ENCODE data around the gene LPAR1.

The LPAR1 gene

GRCh38 chr9:110911659-110912418 is 126.4 kb downstream of the LPAR1 start (continued):
- TF ChIP-seq INSM2 (tag by site-specific recombination; IDR thresholded peaks at IDR 0.05) = no peak
- TF ChIP-seq ZNF274 (IDR thresholded peaks at IDR 0.05; ENCODE audit: low read length) = no peak
- TF ChIP-seq ZNF274 (tag by site-specific recombination; IDR thresholded peaks at IDR 0.05; ENCODE audit: borderline replicate concordance) = no peak
- no peak for TF ChIP-seq ZNF670 (tag by site-specific recombination; IDR thresholded peaks at IDR 0.05; ENCODE audit: low read depth)
- no peak for TF ChIP-seq ZBTB17 (tag by site-specific recombination; IDR thresholded peaks at IDR 0.05)
- no peak for TF ChIP-seq ZNF155 (tag by site-specific recombination; IDR thresholded peaks at IDR 0.05)
- no peak for TF ChIP-seq KLF16 (tag by site-specific recombination; IDR thresholded peaks at IDR 0.05)

- H3K9me3 ChIP-seq (ENCODE audit: control insufficient read depth, insufficient read depth, low read depth, low read length) = no peaks in the 10 kb centered on the region
- no peak overlapping the region for H3K27ac ChIP-seq (ENCODE audit: extremely low read depth, low read depth, low read length)
- TF ChIP-seq ZNF544 (tag by site-specific recombination; IDR thresholded peaks at IDR 0.05) (no peak), ZNF157 (tag by site-specific recombination; IDR thresholded peaks at IDR 0.05) (no peak), ZNF610 (tag by site-specific recombination; IDR thresholded peaks at IDR 0.05; ENCODE audit: borderline replicate concordance) (no peak), ZNF501 (tag by site-specific recombination; IDR thresholded peaks at IDR 0.05) (no peak), ZBTB49 (tag by site-specific recombination; IDR thresholded peaks at IDR 0.05; ENCODE audit: low read depth) (no peak), ZNF701 (tag by site-specific recombination; IDR thresholded peaks at IDR 0.05) (no peak), ZNF239 (tag by site-specific recombination; IDR thresholded peaks at IDR 0.05) (no peak), ZNF391 (tag by site-specific recombination; IDR thresholded peaks at IDR 0.05; ENCODE audit: borderline replicate concordance, low read depth) (no peak)
- CTCF ChIA-PET = no interaction called here
- no peaks in the 10 kb centered on the region for H3K36me3 ChIP-seq (ENCODE audit: control insufficient read depth in 2 of 2, insufficient read depth in 1 of 2, low read length in 2 of 2)
- POLR2A ChIA-PET = no interaction called here
- no peaks in the 10 kb centered on the region for H3K4me1 ChIP-seq (ENCODE audit: control insufficient read depth, insufficient read depth, low read length)
- H3K4me3 ChIP-seq (ENCODE audit: low read depth, low read length) = no peak overlapping the region
Measured at GRCh38 chr9:110908894-110909293, 129.4 kb downstream of the LPAR1 start.

GRCh38 chr9:110900917-110901316 is 137.4 kb downstream of the LPAR1 start:
- no peak overlapping the region for H3K4me3 ChIP-seq (ENCODE audit: low read depth, low read length)
- no peak overlapping the region for H3K27ac ChIP-seq (ENCODE audit: extremely low read depth, low read depth, low read length)
- no peaks in the 10 kb centered on the region for H3K4me1 ChIP-seq (ENCODE audit: control insufficient read depth, insufficient read depth, low read length)
- ChIA-PET POLR2A (no interaction called here), CTCF (no interaction called here)
- H3K36me3 ChIP-seq (ENCODE audit: control insufficient read depth in 2 of 2, insufficient read depth in 1 of 2, low read length in 2 of 2) = no peaks in the 10 kb centered on the region
- no peaks in the 10 kb centered on the region for H3K9me3 ChIP-seq (ENCODE audit: control insufficient read depth, insufficient read depth, low read depth, low read length)
- no peak for TF ChIP-seq KLF9 (tag by site-specific recombination; IDR thresholded peaks at IDR 0.05; ENCODE audit: low read depth)
- no peak for TF ChIP-seq ZNF571 (tag by site-specific recombination; IDR thresholded peaks at IDR 0.05)
- no peak for TF ChIP-seq GFI1B (tag by site-specific recombination; IDR thresholded peaks at IDR 0.05)
- no peak for TF ChIP-seq HIC1 (tag by site-specific recombination; IDR thresholded peaks at IDR 0.05)
- TF ChIP-seq MYNN (tag by site-specific recombination; IDR thresholded peaks at IDR 0.05; ENCODE audit: borderline replicate concordance) = no peak
- TF ChIP-seq ZNF362 (tag by site-specific recombination; IDR thresholded peaks at IDR 0.05) = no peak
- TF ChIP-seq ZNF670 (tag by site-specific recombination; IDR thresholded peaks at IDR 0.05; ENCODE audit: low read depth) = no peak
- TF ChIP-seq ZNF792 (tag by site-specific recombination; IDR thresholded peaks at IDR 0.05) = no peak
- no peak for TF ChIP-seq ZNF521 (tag by site-specific recombination; IDR thresholded peaks at IDR 0.05)
- no peak for TF ChIP-seq INSM2 (tag by site-specific recombination; IDR thresholded peaks at IDR 0.05)
- TF ChIP-seq SP7 (tag by site-specific recombination; IDR thresholded peaks at IDR 0.05) = no peak
- no peak for TF ChIP-seq OVOL3 (tag by site-specific recombination; IDR thresholded peaks at IDR 0.05)
